ENCODE measurements around the gene HSPA12B. TPM values are rescaled to one million over a fixed set of nuclear protein-coding genes. Genes with fewer than 3 reads are reported as not detected.

Gene HSPA12B
- total and polyA plus RNA-seq, 2 donors from 2014 or later = 8.7 to 18.9 TPM

- H3K27ac ChIP-seq (ENCODE audit: low read depth in 2 of 2, low read length in 2 of 2) = no peak overlapping the region
Observed at GRCh38 chr20:3764659-3765058, 32.2 kb downstream of the HSPA12B start.

GRCh38 chr20:3765171-3765882 lies 32.8 kb downstream of the HSPA12B start:
- H3K27me3 ChIP-seq (ENCODE audit: control insufficient read depth, insufficient read depth, low read length) = no peaks in the 10 kb centered on the region
- DNase-seq (peak in 2 of 5 donors; percentile 45 to 69), FAIRE-seq (no peak)
- H3K36me3 ChIP-seq (ENCODE audit: control insufficient read depth in 2 of 3, insufficient read depth in 3 of 3, low read length in 3 of 3) = no peaks in the 10 kb centered on the region
- no peak overlapping the region for H3K9ac ChIP-seq (ENCODE audit: low read length in 3 of 3)
- intact Hi-C loops (cut with DNase I) = no loop called here
- no peak overlapping the region for H3K27ac ChIP-seq (ENCODE audit: low read depth in 2 of 2, low read length in 2 of 2)
- H3K4me3 ChIP-seq (ENCODE audit: low read length in 3 of 3) = no peak overlapping the region
- no peak for TF ChIP-seq CTCF (IDR thresholded peaks at IDR 0.05; ENCODE audit: borderline replicate concordance, extremely low read depth, insufficient read depth)
- no peaks in the 10 kb centered on the region for H3K9me3 ChIP-seq (ENCODE audit: control insufficient read depth in 2 of 3, insufficient read depth in 1 of 3, low read length in 3 of 3)
- peaks cover 0 to 14% (median 4%) of the 10 kb centered on the region in 3 donors for H3K4me1 ChIP-seq (ENCODE audit: control insufficient read depth in 2 of 3, insufficient read depth in 2 of 3, low read depth in 1 of 3, low read length in 3 of 3)

More at GRCh38 chr20:3764659-3765058, 32.2 kb downstream of the HSPA12B start:
- FAIRE-seq (no peak), DNase-seq (peak in 1 of 5 donors; percentile 66)
- H3K4me1 ChIP-seq (ENCODE audit: control insufficient read depth in 2 of 3, insufficient read depth in 2 of 3, low read depth in 1 of 3, low read length in 3 of 3) = peaks cover 0 to 14% (median 4%) of the 10 kb centered on the region in 3 donors
- intact Hi-C loops (cut with DNase I) = no loop called here
- no peak overlapping the region for H3K4me3 ChIP-seq (ENCODE audit: low read length in 3 of 3)
- H3K9ac ChIP-seq (ENCODE audit: low read length in 3 of 3) = no peak overlapping the region
- H3K9me3 ChIP-seq (ENCODE audit: control insufficient read depth in 2 of 3, insufficient read depth in 1 of 3, low read length in 3 of 3) = no peaks in the 10 kb centered on the region
- H3K27me3 ChIP-seq (ENCODE audit: control insufficient read depth, insufficient read depth, low read length) = no peaks in the 10 kb centered on the region
- TF ChIP-seq CTCF (IDR thresholded peaks at IDR 0.05; ENCODE audit: borderline replicate concordance, extremely low read depth, insufficient read depth) = no peak
- no peaks in the 10 kb centered on the region for H3K36me3 ChIP-seq (ENCODE audit: control insufficient read depth in 2 of 3, insufficient read depth in 3 of 3, low read length in 3 of 3)

- H3K36me3 ChIP-seq (ENCODE audit: control insufficient read depth in 2 of 3, insufficient read depth in 3 of 3, low read length in 3 of 3) = no peaks in the 10 kb centered on the region
- FAIRE-seq (no peak), DNase-seq (peak in 2 of 5 donors; percentile 51 to 62)
- H3K9me3 ChIP-seq (ENCODE audit: control insufficient read depth in 2 of 3, insufficient read depth in 1 of 3, low read length in 3 of 3) = no peaks in the 10 kb centered on the region
- intact Hi-C loops (cut with DNase I) = no loop called here
- H3K9ac ChIP-seq (ENCODE audit: low read length in 3 of 3) = peak overlapping the region in 1 of 3 donors; percentile 46
- TF ChIP-seq CTCF (IDR thresholded peaks at IDR 0.05; ENCODE audit: borderline replicate concordance, extremely low read depth, insufficient read depth) = no peak
- peak overlapping the region in 2 of 3 donors; percentile 54 to 85 for H3K4me3 ChIP-seq (ENCODE audit: low read length in 3 of 3)
- H3K27me3 ChIP-seq (ENCODE audit: control insufficient read depth, insufficient read depth, low read length) = no peaks in the 10 kb centered on the region
- H3K27ac ChIP-seq (ENCODE audit: low read depth in 2 of 2, low read length in 2 of 2) = no peak overlapping the region
- H3K4me1 ChIP-seq (ENCODE audit: control insufficient read depth in 2 of 3, insufficient read depth in 2 of 3, low read depth in 1 of 3, low read length in 3 of 3) = peaks cover 0 to 14% (median 4%) of the 10 kb centered on the region in 3 donors
Observed at GRCh38 chr20:3766422-3767109, 34.1 kb downstream of the HSPA12B start.

Data from kidney (tissue), 14 donors.